ENCODE results near the gene MON1B. TPM values are rescaled to one million over a fixed set of nuclear protein-coding genes. Genes with fewer than 3 reads are reported as not detected.

MON1B gene
- total RNA-seq, 1 experiment from 2014 or later: 48.0 TPM

GRCh38 chr16:77250400-77250799 lies 59.4 kb downstream of the MON1B start:
- Histone ChIP-seq H3K27ac (ENCODE audit: insufficient read length, low read depth, low read length) (no peak overlapping the region), H4K5ac (ENCODE audit: insufficient read length, low read depth, low read length) (no peak overlapping the region), H3K27me3 (ENCODE audit: insufficient read depth, low read length) (no peaks in the 10 kb centered on the region), H3K14ac (ENCODE audit: insufficient read depth, low read length) (no peak overlapping the region), H2AK5ac (ENCODE audit: insufficient read length, low read length) (no peak overlapping the region), H3K4ac (ENCODE audit: low read depth, low read length) (no peak overlapping the region), H3K56ac (ENCODE audit: insufficient read length, low read depth, low read length) (no peak overlapping the region), H2AFZ (ENCODE audit: low read length) (no peak overlapping the region), H2BK12ac (ENCODE audit: insufficient read length, low read depth, low read length) (no peak overlapping the region), H2BK5ac (ENCODE audit: insufficient read length, low read length) (no peak overlapping the region), H3T11ph (ENCODE audit: low read length) (no peak overlapping the region), H4K8ac (replicated peaks; ENCODE audit: insufficient read length, low read depth, low read length) (no peak overlapping the region), H3K18ac (ENCODE audit: insufficient read length, low read depth, low read length) (no peak overlapping the region), H3K79me2 (ENCODE audit: insufficient read depth, low read length) (no peaks in the 10 kb centered on the region), H3K4me2 (ENCODE audit: insufficient read depth, insufficient read length, low read length) (no peak overlapping the region), H4K91ac (ENCODE audit: insufficient read length, low read depth, low read length) (no peak overlapping the region), H3K23ac (ENCODE audit: insufficient read length, low read depth, low read length) (no peak overlapping the region), H3K23me2 (ENCODE audit: insufficient read length, low read depth, low read length, poor library complexity, severe bottlenecking) (no peaks in the 10 kb centered on the region), H2BK120ac (ENCODE audit: low read depth, low read length, poor library complexity, severe bottlenecking) (no peak overlapping the region), H3K9ac (ENCODE audit: extremely low read depth, insufficient read length, low read length) (no peak overlapping the region), H4K20me1 (ENCODE audit: control insufficient read depth, insufficient read depth, insufficient read length) (no peaks in the 10 kb centered on the region), H3K4me1 (ENCODE audit: insufficient read depth, low read length) (no peaks in the 10 kb centered on the region), H3K79me1 (ENCODE audit: insufficient read depth, low read depth, low read length, poor library complexity, severe bottlenecking) (no peaks in the 10 kb centered on the region), H2BK15ac (ENCODE audit: low read depth, low read length) (no peak overlapping the region), H3K9me3 (ENCODE audit: control insufficient read depth, low read depth, low read length) (no peaks in the 10 kb centered on the region), H2BK20ac (ENCODE audit: low read depth, low read length, poor library complexity, severe bottlenecking) (no peak overlapping the region)
- Mint-ChIP-seq H3K4me1 (no peaks in the 10 kb centered on the region), H3K9me3 (peaks cover 0 to 2% of the 10 kb centered on the region in 2 experiments; a peak in 1 of 5 replicates), H3K27ac (no peak overlapping the region), H3K4me3 (no peak overlapping the region), H3K36me3 (ENCODE audit: insufficient read depth in 1 of 3, low read depth in 3 of 3) (no peaks in the 10 kb centered on the region), H3K27me3 (ENCODE audit: low read depth) (peaks cover 3% of the 10 kb centered on the region; the same call in 1 of the 2 replicates)
- no peak for TF ChIP-seq CTCF (conservative IDR thresholded peaks at IDR 0.05)
- no peak for DNase-seq
- no CpG with 5 or more reads among the region's 4 CpGs for WGBS (ENCODE audit: extremely low coverage, insufficient read length, low lambda C conversion rate)

Other genes starting within 250 kb of the MON1B start
- 9.9 and 11.5 TPM in 2 replicates for gene SYCE1L, start 8.2 kb downstream of the MON1B start, total RNA-seq (2021)
- gene ADAMTS18, start 243.8 kb downstream of the MON1B start, total RNA-seq (2021): 0.07 and 0.09 TPM in 2 replicates

Measured in H9 (cell line).